HFF-Myc (cell line): ENCODE results near the gene SPEM1.

Source experiments
- DNase-seq: peaks from one replicate; pipeline ENCODE4 v3.0.0-alpha.2; 2011; ENCODE audit warnings: low read depth; ENCODE audit errors: extremely low read depth
- H3K4me3 ChIP-seq: replicated peaks from 2 replicates; pipeline ENCODE4 v1.5.1; 2011; ENCODE audit warnings: low read depth, mild to moderate bottlenecking, control low read depth, low read length
- CTCF ChIP-seq: IDR thresholded peaks from 2 replicates; pipeline ENCODE4 v1.5.1; 2012; ENCODE audit warnings: mild to moderate bottlenecking, low read depth, low read length, control low read depth; ENCODE audit errors: missing control alignments

The SPEM1 gene

GRCh38 chr17:7391307-7391706 lies 28.8 kb upstream of the SPEM1 start:
- TF ChIP-seq CTCF, result no peak
- H3K4me3 ChIP-seq, result no peak overlapping the region
- DNase-seq, result no peak

- DNase-seq, result no peak
- H3K4me3 ChIP-seq, result peak overlapping the region; percentile 81
- TF ChIP-seq CTCF, result no peak
Observed at GRCh38 chr17:7392696-7393612, 27.2 kb upstream of the SPEM1 start.

- peak; percentile 8 for TF ChIP-seq CTCF
- no peak for DNase-seq
- peak overlapping the region; percentile 81 for H3K4me3 ChIP-seq
Observed at GRCh38 chr17:7393613-7394451, 26.3 kb upstream of the SPEM1 start.

GRCh38 chr17:7394452-7395191 lies 25.5 kb upstream of the SPEM1 start, which contains the start of gene PLSCR3:
Gene PLSCR3, minus strand, starts transcription at chr17:7394525. Its CDS starts 415 bp downstream, at chr17:7394110.
- DNase-seq, result peak; percentile 27
- peak within 1 kb of the TSS; percentile 81 for H3K4me3 ChIP-seq
- TF ChIP-seq CTCF, result no peak

GRCh38 chr17:7396147-7396546 lies 24.0 kb upstream of the SPEM1 start:
- no peak for TF ChIP-seq CTCF
- no peak for DNase-seq
- no peak overlapping the region for H3K4me3 ChIP-seq

GRCh38 chr17:7398612-7399011 lies 21.5 kb upstream of the SPEM1 start:
- H3K4me3 ChIP-seq, result no peak overlapping the region
- TF ChIP-seq CTCF, result no peak
- no peak for DNase-seq
